ENCODE data around the gene MICAL3. TPM values are rescaled to one million over a fixed set of nuclear protein-coding genes. Genes with fewer than 3 reads are reported as not detected.
"Not testable (repeated sequence)": the region's sequence is repeated elsewhere in the genome, so short reads cannot be mapped to it uniquely, and the experiment has no call there.

The MICAL3 gene
- polyA plus RNA-seq, 2 of the 4 experiments (the other 2 are of a cell fraction), result 20.5 to 30.1 TPM

DNA sequence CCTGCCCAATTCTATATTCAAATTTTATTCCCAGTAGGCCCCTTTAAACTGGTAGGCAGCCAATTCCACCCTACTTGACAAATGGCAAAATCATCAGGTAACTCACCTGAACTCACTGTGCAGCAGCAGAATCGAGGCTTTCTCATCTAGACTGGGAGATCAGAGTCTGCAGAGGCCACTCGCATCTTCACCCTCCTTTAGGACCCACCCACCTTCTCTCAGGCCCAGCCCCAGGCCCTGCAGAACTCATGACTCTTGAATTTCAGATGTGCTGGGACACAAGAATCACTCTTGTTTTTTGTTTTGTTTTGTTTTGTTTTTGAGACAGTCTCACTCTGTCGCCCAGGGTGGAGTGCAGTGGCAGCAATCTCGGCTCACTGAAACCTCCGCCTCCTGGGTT lies 38.8 kb downstream of the MICAL3 start:
- FAIRE-seq, result no peak
- ATAC-seq, result no peak
- H3K4me1 ChIP-seq, result peaks cover 56% of the 10 kb centered on the region
- no peak overlapping the region for H3K4me3 ChIP-seq
- TF ChIP-seq NPAS2 (CRISPR knock-in tag; IDR thresholded peaks at IDR 0.05; ENCODE audit: borderline replicate concordance) (no peak), RNF2 (IDR thresholded peaks at IDR 0.05; ENCODE audit: borderline replicate concordance, low read depth) (no peak), EP300 (IDR thresholded peaks at IDR 0.05) (no peak), HDAC2 (IDR thresholded peaks at IDR 0.05) (no peak), FOXS1 (CRISPR knock-in tag; IDR thresholded peaks at IDR 0.05) (no peak)
- TF ChIP-seq, protein P1, sequence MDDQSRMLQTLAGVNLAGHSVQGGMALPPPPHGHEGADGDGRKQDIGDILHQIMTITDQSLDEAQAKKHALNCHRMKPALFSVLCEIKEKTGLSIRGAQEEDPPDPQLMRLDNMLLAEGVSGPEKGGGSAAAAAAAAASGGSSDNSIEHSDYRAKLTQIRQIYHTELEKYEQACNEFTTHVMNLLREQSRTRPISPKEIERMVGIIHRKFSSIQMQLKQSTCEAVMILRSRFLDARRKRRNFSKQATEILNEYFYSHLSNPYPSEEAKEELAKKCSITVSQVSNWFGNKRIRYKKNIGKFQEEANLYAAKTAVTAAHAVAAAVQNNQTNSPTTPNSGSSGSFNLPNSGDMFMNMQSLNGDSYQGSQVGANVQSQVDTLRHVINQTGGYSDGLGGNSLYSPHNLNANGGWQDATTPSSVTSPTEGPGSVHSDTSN (IDR thresholded peaks at IDR 0.05), result no peak
- WGBS (ENCODE audit: missing lambda C conversion rate), result 85% methylated on average over 5 of the region's 5 CpGs
- H3K4me2 ChIP-seq, result no peak overlapping the region
- peak overlapping the region in 1 of 2 experiments; percentile 36; a peak in 2 of 6 replicates for H3K27ac ChIP-seq
- no peak for DNase-seq (ENCODE audit: low read depth in 1 of 2, low spot score in 1 of 2)
- no peaks in the 10 kb centered on the region for H3K9me3 ChIP-seq
- ChIA-PET POLR2A (no interaction called here), CTCF (no interaction called here)

DNA sequence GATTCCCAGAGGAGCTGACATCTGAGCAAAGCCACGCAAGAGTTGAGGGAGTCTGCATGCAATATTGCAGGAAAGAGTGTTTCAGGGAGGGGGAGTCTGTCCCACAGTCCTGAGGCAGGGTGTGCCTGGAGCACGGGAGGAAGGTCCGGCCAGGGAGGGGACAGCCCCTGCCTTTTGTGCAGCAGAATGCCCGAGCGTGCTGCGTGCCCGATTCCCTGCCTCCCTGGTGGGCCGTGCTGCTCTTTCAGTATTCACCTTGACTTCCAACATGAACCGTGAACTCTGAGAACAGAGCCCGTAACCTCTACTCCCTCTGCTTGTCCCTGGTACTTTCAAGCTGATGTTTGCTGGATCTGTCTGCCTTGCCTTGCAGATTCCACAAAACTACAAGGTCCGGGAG lies 39.3 kb downstream of the MICAL3 start:
- DNase-seq (ENCODE audit: low read depth in 1 of 2, low spot score in 1 of 2); POLR2A ChIA-PET; CTCF ChIA-PET; H3K27ac ChIP-seq; H3K4me2 ChIP-seq; H3K4me3 ChIP-seq; H3K9me3 ChIP-seq; FAIRE-seq; ATAC-seq: not testable (repeated sequence)
- H3K4me1 ChIP-seq, result peaks cover 51% of the 10 kb centered on the region
- WGBS (ENCODE audit: missing lambda C conversion rate), result 68% methylated on average over 8 of the region's 11 CpGs

DNA sequence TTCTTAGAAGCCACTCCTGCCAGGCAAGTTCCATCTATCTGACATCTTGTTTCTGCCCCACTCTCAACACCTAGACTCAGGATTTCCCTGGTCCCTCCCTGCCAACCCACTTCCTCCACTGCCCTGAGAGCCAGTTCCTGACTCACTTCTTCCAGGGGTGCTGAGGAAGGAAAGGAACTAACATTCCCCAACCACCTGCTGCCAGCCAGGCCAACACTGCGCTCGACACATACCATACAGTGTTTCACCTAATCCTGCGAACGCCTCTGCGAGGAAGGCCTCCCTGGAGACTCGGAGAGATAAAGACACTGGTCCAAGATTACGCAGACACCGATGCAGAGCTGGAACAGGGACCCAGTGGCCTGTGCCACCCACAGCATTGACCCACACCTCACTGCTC lies 40.2 kb downstream of the MICAL3 start:
- Histone ChIP-seq H3K27ac (no peak overlapping the region), H3K4me1 (peaks cover 43% of the 10 kb centered on the region), H3K9me3 (no peaks in the 10 kb centered on the region), H3K4me2 (no peak overlapping the region), H3K4me3 (no peak overlapping the region)
- FAIRE-seq (no peak), ATAC-seq (no peak), DNase-seq (ENCODE audit: low read depth in 1 of 2, low spot score in 1 of 2) (no peak)
- 89% methylated on average over 8 of the region's 8 CpGs for WGBS (ENCODE audit: missing lambda C conversion rate)
- ChIA-PET CTCF (interaction anchor here (2.5 kb wide), 1 partner anchor 154 kb away, joined by 8 read pairs; no protein-coding TSS in a partner anchor), POLR2A (no interaction called here)
- TF ChIP-seq EHMT2 (IDR thresholded peaks at IDR 0.05; ENCODE audit: low read depth) (no peak), KDM5A (IDR thresholded peaks at IDR 0.05) (no peak), POLR2AphosphoS2 (conservative IDR thresholded peaks at IDR 0.05; ENCODE audit: low read length) (no peak), ZFP36 (IDR thresholded peaks at IDR 0.05; ENCODE audit: borderline replicate concordance, partially characterized antibody) (no peak), HOXB5 (CRISPR knock-in tag; IDR thresholded peaks at IDR 0.05) (no peak), HOXA7 (CRISPR knock-in tag; IDR thresholded peaks at IDR 0.05) (no peak), FOSB (CRISPR knock-in tag; IDR thresholded peaks at IDR 0.05) (no peak), KDM1A (IDR thresholded peaks at IDR 0.05; ENCODE audit: low read depth) (no peak), NFE2L2 (conservative IDR thresholded peaks at IDR 0.05; ENCODE audit: low read length) (no peak), JUNB (IDR thresholded peaks at IDR 0.05) (no peak), BHLHE40 (IDR thresholded peaks at IDR 0.05; ENCODE audit: low read depth, low read length) (no peak), EHF (CRISPR knock-in tag; IDR thresholded peaks at IDR 0.05) (no peak), POLR2A (IDR thresholded peaks at IDR 0.05; ENCODE audit: low read length) (no peak), TFCP2L1 (CRISPR knock-in tag; IDR thresholded peaks at IDR 0.05) (no peak), ESRRA (IDR thresholded peaks at IDR 0.05; ENCODE audit: borderline replicate concordance, low read length) (no peak), MAFK (IDR thresholded peaks at IDR 0.05; ENCODE audit: partially characterized antibody) (no peak)
- TF ChIP-seq, protein P2, sequence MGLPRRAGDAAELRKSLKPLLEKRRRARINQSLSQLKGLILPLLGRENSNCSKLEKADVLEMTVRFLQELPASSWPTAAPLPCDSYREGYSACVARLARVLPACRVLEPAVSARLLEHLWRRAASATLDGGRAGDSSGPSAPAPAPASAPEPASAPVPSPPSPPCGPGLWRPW (IDR thresholded peaks at IDR 0.05), result no peak
- TF ChIP-seq, protein P3, sequence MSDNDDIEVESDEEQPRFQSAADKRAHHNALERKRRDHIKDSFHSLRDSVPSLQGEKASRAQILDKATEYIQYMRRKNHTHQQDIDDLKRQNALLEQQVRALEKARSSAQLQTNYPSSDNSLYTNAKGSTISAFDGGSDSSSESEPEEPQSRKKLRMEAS (IDR thresholded peaks at IDR 0.05), result no peak
